Measurements from ENCODE around the gene MAD2L1BP. TPM values are rescaled to one million over a fixed set of nuclear protein-coding genes. Genes with fewer than 3 reads are reported as not detected.

The MAD2L1BP gene
- total and polyA plus RNA-seq, 2 of the 13 experiments (the other 11 are each of a cell fraction or from before 2014, with no cell fraction given): 54.2 to 55.5 TPM

GRCh38 chr6:43629505-43630300 lies 5.9 kb upstream of the MAD2L1BP start (continued):
- TF ChIP-seq ZNF276 (CRISPR knock-in tag; IDR thresholded peaks at IDR 0.05; ENCODE audit: low read depth) (peak; percentile 37; the same call in 1 of the 2 replicates), ZNF451 (CRISPR knock-in tag; IDR thresholded peaks at IDR 0.05) (no peak), IRF9 (CRISPR knock-in tag; IDR thresholded peaks at IDR 0.05; ENCODE audit: borderline replicate concordance) (no peak; the same call in 1 of the 2 replicates), GRHL1 (CRISPR knock-in tag; conservative IDR thresholded peaks at IDR 0.05) (no peak), MED8 (CRISPR knock-in tag; IDR thresholded peaks at IDR 0.05; ENCODE audit: insufficient replicate concordance) (no peak), ZBTB46 (CRISPR knock-in tag; IDR thresholded peaks at IDR 0.05; ENCODE audit: borderline replicate concordance) (0 out of 2 replicates have a peak, but pooled peaks have one; percentile 16), TOE1 (CRISPR knock-in tag; IDR thresholded peaks at IDR 0.05) (no peak), ZNF446 (CRISPR knock-in tag; IDR thresholded peaks at IDR 0.05) (no peak), CSRNP2 (CRISPR knock-in tag; conservative IDR thresholded peaks at IDR 0.05; ENCODE audit: low read depth) (no peak), ZNF691 (CRISPR knock-in tag; IDR thresholded peaks at IDR 0.05; ENCODE audit: borderline replicate concordance, low read depth) (peak; percentile 56; the same call in 1 of the 2 replicates), ZGPAT (CRISPR knock-in tag; IDR thresholded peaks at IDR 0.05) (peak; percentile 81), THRA (CRISPR knock-in tag; IDR thresholded peaks at IDR 0.05; ENCODE audit: borderline replicate concordance) (peak; percentile 33), ZBTB20 (CRISPR knock-in tag; IDR thresholded peaks at IDR 0.05; ENCODE audit: borderline replicate concordance, low read depth) (peak; percentile 77; the same call in 1 of the 2 replicates), HDAC2 (CRISPR knock-in tag; IDR thresholded peaks at IDR 0.05) (peak; percentile 49)
